ENCODE measurements around the gene S100A9.

GRCh38 chr1:153364766-153365666 lies 7.4 kb downstream of the S100A9 start:
- TF ChIP-seq CTCF (conservative IDR thresholded peaks at IDR 0.05): no peak
- TF ChIP-seq ZFX (IDR thresholded peaks at IDR 0.05): no peak

Measured in C4-2B (cell line).